Muscle of leg (tissue), 11 donors: ENCODE data around the gene MAP3K12. TPM values are rescaled to one million over a fixed set of nuclear protein-coding genes. Genes with fewer than 3 reads are reported as not detected.

Experiments
- DNase-seq: peaks from one replicate; pipeline ENCODE4 v3.0.0; 2013
- H3K27ac ChIP-seq: one replicate; pipeline ENCODE4 v1.5.1; 2013; ENCODE audit warnings: mild to moderate bottlenecking, low read length, control low read depth
- H3K27me3 ChIP-seq: one replicate; pipeline ENCODE4 v1.6.1; 2013; ENCODE audit warnings: low read length; ENCODE audit not compliant: control insufficient read depth, insufficient read depth
- H3K36me3 ChIP-seq: one replicate; pipeline ENCODE4 v1.6.1; 2013; ENCODE audit warnings: low read length; ENCODE audit not compliant: control insufficient read depth, insufficient read depth
- H3K4me1 ChIP-seq: one replicate; pipeline ENCODE4 v1.6.1; 2013; ENCODE audit warnings: low read length; ENCODE audit not compliant: control insufficient read depth, insufficient read depth
- H3K4me3 ChIP-seq: one replicate; pipeline ENCODE4 v1.5.1; 2013; ENCODE audit warnings: low read length, control low read depth
- H3K9me3 ChIP-seq: replicated peaks from 2 replicates; pipeline ENCODE4 v1.6.1; 2013; ENCODE audit warnings: low read depth, low read length; ENCODE audit not compliant: control insufficient read depth
- WGBS: methylation state at CpG from one replicate; pipeline ENCODE4 v1.1.5; 2013; ENCODE audit warnings: missing lambda C conversion rate; ENCODE audit not compliant: insufficient coverage; 5-methylcytosine and 5-hydroxymethylcytosine counted together
- polyA plus RNA-seq, 8 donors: library from polyadenylated mRNA; unstranded; fragments of 120-200 nt; gene quantifications; one replicate each; pipeline versions ENCODE4 v1.2.1 to v1.2.3, GENCODE V29; 2013; ENCODE audit warnings: inconsistent platforms in 1 of 8, low replicate concordance in 1 of 8; ENCODE audit not compliant: insufficient read length in 8 of 8, insufficient read depth in 1 of 8
- total RNA-seq: library from RNA; stranded (reverse); fragments of 120-200 nt; gene quantifications from one replicate; pipeline ENCODE4 v1.2.4, GENCODE V29; 2013

Gene MAP3K12
- total and polyA plus RNA-seq, 9 donors, result 12.1 to 19.7 (median 14.7) TPM

- H3K27me3 ChIP-seq, result no peaks in the 10 kb centered on the region
- H3K36me3 ChIP-seq, result peaks cover 90% of the 10 kb centered on the region
- WGBS, result no CpG with 5 or more reads among the region's 1 CpG
- no peak for DNase-seq
- no peak overlapping the region for H3K27ac ChIP-seq
- no peak overlapping the region for H3K4me3 ChIP-seq
- no peaks in the 10 kb centered on the region for H3K4me1 ChIP-seq
- H3K9me3 ChIP-seq, result no peaks in the 10 kb centered on the region
These were observed 31.0 kb downstream of the MAP3K12 start for GRCh38 chr12:53468282-53468681.

- no peak for DNase-seq
- no peak overlapping the region for H3K27ac ChIP-seq
- no peaks in the 10 kb centered on the region for H3K4me1 ChIP-seq
- H3K27me3 ChIP-seq, result no peaks in the 10 kb centered on the region
- no peak overlapping the region for H3K4me3 ChIP-seq
- 80% methylated on average over 1 of the region's 2 CpGs for WGBS
- H3K36me3 ChIP-seq, result peaks cover 93% of the 10 kb centered on the region
- no peaks in the 10 kb centered on the region for H3K9me3 ChIP-seq
These were observed 31.4 kb downstream of the MAP3K12 start for GRCh38 chr12:53467880-53468279.

- H3K4me1 ChIP-seq, result no peaks in the 10 kb centered on the region
- DNase-seq, result no peak
- H3K9me3 ChIP-seq, result no peaks in the 10 kb centered on the region
- WGBS, result 73% methylated on average over 2 of the region's 5 CpGs
- no peak overlapping the region for H3K4me3 ChIP-seq
- no peaks in the 10 kb centered on the region for H3K27me3 ChIP-seq
- H3K36me3 ChIP-seq, result peaks cover 94% of the 10 kb centered on the region
- H3K27ac ChIP-seq, result no peak overlapping the region
These were observed 32.2 kb downstream of the MAP3K12 start for GRCh38 chr12:53467082-53467481.

GRCh38 chr12:53466640-53467039, 32.6 kb downstream of the MAP3K12 start:
- Histone ChIP-seq H3K36me3 (peaks cover 93% of the 10 kb centered on the region), H3K27me3 (no peaks in the 10 kb centered on the region), H3K4me3 (no peak overlapping the region), H3K4me1 (no peaks in the 10 kb centered on the region), H3K9me3 (no peaks in the 10 kb centered on the region), H3K27ac (no peak overlapping the region)
- DNase-seq, result no peak
- WGBS, result 100% methylated on average over 2 of the region's 4 CpGs

GRCh38 chr12:53465679-53466078, 33.6 kb downstream of the MAP3K12 start:
- no peaks in the 10 kb centered on the region for H3K27me3 ChIP-seq
- H3K9me3 ChIP-seq, result no peaks in the 10 kb centered on the region
- H3K4me3 ChIP-seq, result no peak overlapping the region
- no peak overlapping the region for H3K27ac ChIP-seq
- DNase-seq, result no peak
- WGBS, result no CpG with 5 or more reads among the region's 2 CpGs
- peaks cover 3% of the 10 kb centered on the region for H3K4me1 ChIP-seq
- H3K36me3 ChIP-seq, result peaks cover 94% of the 10 kb centered on the region

GRCh38 chr12:53464685-53465418, 34.4 kb downstream of the MAP3K12 start:
- H3K4me3 ChIP-seq, result no peak overlapping the region
- peaks cover 3% of the 10 kb centered on the region for H3K4me1 ChIP-seq
- peaks cover 94% of the 10 kb centered on the region for H3K36me3 ChIP-seq
- no peaks in the 10 kb centered on the region for H3K9me3 ChIP-seq
- H3K27ac ChIP-seq, result no peak overlapping the region
- 85% methylated on average over 4 of the region's 11 CpGs for WGBS
- H3K27me3 ChIP-seq, result no peaks in the 10 kb centered on the region
- DNase-seq, result no peak

- Histone ChIP-seq H3K4me3 (no peak overlapping the region), H3K4me1 (peaks cover 3% of the 10 kb centered on the region), H3K9me3 (no peaks in the 10 kb centered on the region), H3K27ac (no peak overlapping the region), H3K36me3 (peaks cover 92% of the 10 kb centered on the region), H3K27me3 (no peaks in the 10 kb centered on the region)
- 75% methylated on average over 2 of the region's 5 CpGs for WGBS
- DNase-seq, result no peak
These were observed 35.3 kb downstream of the MAP3K12 start for GRCh38 chr12:53463802-53464560.

GRCh38 chr12:53462935-53463334, 36.3 kb downstream of the MAP3K12 start:
- Histone ChIP-seq H3K4me3 (no peak overlapping the region), H3K27ac (no peak overlapping the region), H3K4me1 (peaks cover 3% of the 10 kb centered on the region), H3K36me3 (peaks cover 92% of the 10 kb centered on the region), H3K9me3 (no peaks in the 10 kb centered on the region), H3K27me3 (no peaks in the 10 kb centered on the region)
- no CpG with 5 or more reads among the region's 3 CpGs for WGBS
- no peak for DNase-seq

GRCh38 chr12:53461591-53461990, 37.7 kb downstream of the MAP3K12 start:
- peaks cover 3% of the 10 kb centered on the region for H3K4me1 ChIP-seq
- peaks cover 92% of the 10 kb centered on the region for H3K36me3 ChIP-seq

GRCh38 chr12:53461059-53461458, 38.2 kb downstream of the MAP3K12 start:
- Histone ChIP-seq H3K36me3 (peaks cover 88% of the 10 kb centered on the region), H3K4me3 (no peak overlapping the region), H3K27me3 (no peaks in the 10 kb centered on the region), H3K4me1 (peaks cover 3% of the 10 kb centered on the region), H3K27ac (no peak overlapping the region), H3K9me3 (no peaks in the 10 kb centered on the region)
- DNase-seq, result no peak
- WGBS, result 71% methylated on average over 1 of the region's 3 CpGs

More at GRCh38 chr12:53461591-53461990, 37.7 kb downstream of the MAP3K12 start:
- no peak for DNase-seq
- H3K4me3 ChIP-seq, result no peak overlapping the region
- 80% methylated on average over 1 of the region's 8 CpGs for WGBS
- H3K27me3 ChIP-seq, result no peaks in the 10 kb centered on the region
- no peaks in the 10 kb centered on the region for H3K9me3 ChIP-seq
- no peak overlapping the region for H3K27ac ChIP-seq
